ENCODE measurements around the gene GNG4. TPM values are rescaled to one million over a fixed set of nuclear protein-coding genes. Genes with fewer than 3 reads are reported as not detected.
A peak's percentile ranks its signal among the peaks of the same experiment; 100 is the strongest.
"Not testable (repeated sequence)": the region's sequence is repeated elsewhere in the genome, so short reads cannot be mapped to it uniquely, and the experiment has no call there.

GNG4 gene
- total RNA-seq, 1 donor from 2014 or later, result 31.0 TPM

- not testable (repeated sequence) for DNase-seq (ENCODE audit: low spot score in 2 of 2); FAIRE-seq
Measured at GRCh38 chr1:235546369-235547155, 103.0 kb downstream of the GNG4 start.

GRCh38 chr1:235545292-235545930, 104.2 kb downstream of the GNG4 start:
- FAIRE-seq (no peak), DNase-seq (ENCODE audit: low spot score in 2 of 2) (no peak)

- DNase-seq (ENCODE audit: low spot score in 2 of 2); FAIRE-seq: not testable (repeated sequence)
Measured at GRCh38 chr1:235542845-235543244, 106.7 kb downstream of the GNG4 start.

DNA sequence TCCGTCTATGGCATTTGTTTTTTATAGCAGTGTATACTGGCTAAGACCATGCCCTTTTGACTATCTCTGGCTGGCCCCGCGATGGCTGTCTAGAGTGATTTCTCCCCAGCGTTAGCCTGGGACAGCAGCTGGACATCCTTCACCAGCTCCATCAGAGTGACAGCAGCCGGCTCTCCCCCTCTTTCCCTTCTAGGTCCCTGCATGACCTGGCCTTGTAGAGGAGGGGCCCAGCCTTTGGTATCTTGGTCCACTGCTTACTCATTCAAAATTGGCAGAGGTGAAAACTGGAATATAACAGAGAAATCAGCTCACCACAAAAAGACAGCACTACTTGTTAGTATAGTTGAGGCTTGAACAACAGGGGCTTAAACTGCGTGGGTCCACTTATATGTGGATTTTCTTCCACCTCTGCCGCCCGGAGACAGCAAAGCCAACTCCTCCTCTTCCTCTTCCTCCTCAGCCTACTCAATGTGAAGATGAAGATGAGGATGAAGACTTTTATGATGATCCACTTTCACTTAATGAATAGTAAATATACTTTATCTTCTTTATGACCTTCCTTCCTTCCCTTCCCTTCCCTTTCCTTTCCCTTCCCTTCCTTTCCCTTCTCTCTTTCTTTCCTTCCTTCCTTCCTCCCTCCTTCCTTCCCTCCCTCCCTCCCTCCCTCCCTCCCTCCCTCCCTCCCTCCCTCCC, 116.0 kb downstream of the GNG4 start:
- FAIRE-seq (no peak), DNase-seq (ENCODE audit: low spot score in 2 of 2) (no peak)

DNA sequence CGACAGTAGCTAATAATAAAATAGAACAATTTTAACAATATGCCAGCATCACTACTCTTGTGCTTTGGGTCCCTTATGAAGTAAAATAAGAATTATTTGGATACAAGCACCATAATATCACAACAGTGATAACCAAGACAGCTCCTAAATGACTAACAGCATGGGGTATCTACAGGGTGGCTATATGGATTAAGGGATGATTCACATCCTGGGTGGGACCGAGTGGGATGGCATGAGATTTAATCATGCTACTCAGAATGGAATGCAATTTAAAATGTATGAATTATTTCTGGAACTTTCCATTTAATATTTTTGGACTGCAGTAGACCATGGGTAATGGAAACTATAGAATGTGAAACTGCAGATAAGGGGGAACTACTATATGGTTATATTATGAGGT, 117.2 kb downstream of the GNG4 start:
- FAIRE-seq (no peak), DNase-seq (ENCODE audit: low spot score in 2 of 2) (no peak)

DNA sequence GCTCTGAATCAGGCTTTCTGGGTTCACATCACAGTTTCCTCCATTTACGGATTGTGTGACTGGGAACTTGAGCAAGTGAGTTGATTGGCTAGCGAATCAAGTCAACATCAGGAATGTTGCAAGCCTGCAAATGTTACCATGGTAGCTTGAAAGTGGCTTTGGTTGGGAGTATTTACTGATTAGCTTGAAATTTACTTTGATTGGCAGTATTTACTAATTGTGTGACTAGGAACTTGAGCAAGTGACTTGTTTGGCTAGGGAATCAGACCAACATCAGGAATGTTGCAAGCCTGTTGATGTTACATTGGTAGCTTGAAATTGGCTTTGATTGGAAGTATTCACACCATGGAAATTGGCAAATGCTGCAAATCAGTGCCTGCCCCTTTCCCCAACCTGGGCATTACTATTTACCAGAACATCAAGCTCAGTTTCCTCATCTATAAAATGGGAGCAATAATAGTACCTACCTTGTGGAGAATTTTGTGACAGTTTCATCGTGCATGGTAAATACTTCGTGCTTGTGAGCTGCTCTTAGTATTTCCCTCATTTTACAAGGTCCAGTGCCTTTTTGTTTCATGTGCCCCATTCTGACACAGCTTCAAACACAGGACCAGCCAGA, 122.3 kb downstream of the GNG4 start:
- no peak for DNase-seq (ENCODE audit: low spot score in 2 of 2)
- FAIRE-seq, result no peak

- no peak for DNase-seq (ENCODE audit: low spot score in 2 of 2)
- FAIRE-seq, result no peak
Measured at GRCh38 chr1:235525314-235525713, 124.3 kb downstream of the GNG4 start.

DNA sequence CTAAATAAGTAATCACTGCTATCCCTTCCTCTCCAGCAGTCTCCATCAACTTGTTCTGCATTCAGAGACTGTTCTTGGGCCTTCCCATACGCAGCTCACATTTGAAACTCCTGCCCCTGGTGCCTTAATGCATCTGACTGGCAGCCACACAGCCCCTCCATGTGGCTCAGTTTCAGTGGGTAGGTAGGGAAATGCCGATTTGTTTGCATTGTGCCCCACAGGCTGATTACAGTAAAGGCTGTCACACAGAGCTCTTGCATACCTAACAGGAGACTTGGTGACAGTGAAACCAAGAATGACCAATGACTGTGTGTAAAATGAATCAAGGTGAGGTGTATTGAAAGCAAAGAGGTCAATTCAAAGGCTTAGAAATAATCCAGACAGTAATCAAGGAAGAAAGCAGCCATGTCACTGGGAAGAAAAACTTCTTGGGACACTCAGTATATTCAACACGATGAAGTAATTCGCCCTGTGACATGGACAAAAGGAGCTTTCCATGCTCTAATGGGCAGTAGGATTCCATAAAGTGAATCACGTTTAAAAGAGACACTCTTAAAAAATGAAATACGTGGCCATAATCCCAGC, 132.6 kb downstream of the GNG4 start:
- FAIRE-seq (no peak), DNase-seq (ENCODE audit: low spot score in 2 of 2) (no peak)

DNA sequence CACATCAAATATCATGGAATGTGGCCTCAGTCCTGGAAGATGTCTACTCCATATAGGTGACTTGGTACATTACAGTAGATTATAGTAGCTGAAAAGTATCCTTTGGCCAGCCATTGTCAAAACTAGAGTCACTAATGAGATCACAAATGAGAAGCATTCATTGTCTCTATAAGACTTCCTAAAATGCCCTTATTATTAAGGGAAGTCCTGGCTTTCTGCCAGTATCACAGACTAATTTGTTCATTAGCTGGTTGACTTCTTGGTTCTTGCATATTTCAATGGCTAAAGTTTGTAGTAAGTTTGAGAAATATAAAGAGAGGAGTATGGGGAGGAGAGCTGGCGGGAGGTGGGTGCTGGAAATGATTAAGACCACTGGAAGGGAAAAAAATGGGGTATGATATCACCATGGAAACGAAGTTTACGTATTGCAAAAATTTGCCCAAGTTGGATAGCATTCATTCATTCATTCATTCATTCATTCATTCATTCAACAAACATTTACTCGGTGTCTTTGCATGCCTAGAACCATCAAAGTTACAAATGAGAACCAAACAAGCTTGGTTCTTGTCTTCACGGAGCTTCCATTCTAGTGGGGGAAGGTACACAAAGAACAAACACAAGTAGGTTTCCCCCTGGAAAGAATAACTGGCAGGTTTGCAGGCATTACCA, 133.6 kb downstream of the GNG4 start:
- no peak for FAIRE-seq
- DNase-seq (ENCODE audit: low spot score in 2 of 2), result no peak

GRCh38 chr1:235513495-235514366, 135.9 kb downstream of the GNG4 start:
- DNase-seq (ENCODE audit: low spot score in 2 of 2) (no peak), FAIRE-seq (peak; percentile 82)

- DNase-seq (ENCODE audit: low spot score in 2 of 2) (no peak), FAIRE-seq (no peak)
Measured at GRCh38 chr1:235511470-235512240, 137.9 kb downstream of the GNG4 start.

DNA sequence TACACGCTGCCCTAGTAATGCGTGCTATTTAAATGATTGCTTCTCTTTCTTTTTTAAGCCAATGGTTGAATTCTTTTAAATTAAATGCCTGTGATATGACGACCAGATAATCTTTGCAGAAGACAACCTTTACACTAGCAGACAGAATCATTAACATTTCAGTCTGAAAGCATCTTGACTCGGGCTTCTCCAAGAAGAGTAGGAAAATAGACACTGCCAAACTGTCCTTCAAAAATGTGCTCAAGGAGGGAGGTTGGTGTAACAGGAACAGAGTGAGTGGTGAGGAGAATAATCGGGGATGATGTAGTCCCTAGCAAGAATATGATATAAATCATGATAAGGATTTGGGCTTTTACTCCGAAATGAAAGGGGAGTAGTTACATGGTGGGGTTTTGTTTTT, 138.8 kb downstream of the GNG4 start:
- no peak for FAIRE-seq

GRCh38 chr1:235507623-235508022, 142.0 kb downstream of the GNG4 start:
- DNase-seq (ENCODE audit: low spot score in 2 of 2) (no peak), FAIRE-seq (no peak)

More for the DNA sequence above, 138.8 kb downstream of the GNG4 start:
- DNase-seq (ENCODE audit: low spot score in 2 of 2), result no peak

GRCh38 chr1:235504494-235505222, 144.9 kb downstream of the GNG4 start:
- no peak for FAIRE-seq
- DNase-seq (ENCODE audit: low spot score in 2 of 2), result peak; percentile 94 to 98

GRCh38 chr1:235504122-235504493, 145.5 kb downstream of the GNG4 start, which contains the start of gene B3GALNT2:
Gene B3GALNT2, minus strand, starts transcription at chr1:235504452. Its CDS starts 200 bp downstream, at chr1:235504252.
- FAIRE-seq, result no peak
- DNase-seq (ENCODE audit: low spot score in 2 of 2), result no peak

DNA sequence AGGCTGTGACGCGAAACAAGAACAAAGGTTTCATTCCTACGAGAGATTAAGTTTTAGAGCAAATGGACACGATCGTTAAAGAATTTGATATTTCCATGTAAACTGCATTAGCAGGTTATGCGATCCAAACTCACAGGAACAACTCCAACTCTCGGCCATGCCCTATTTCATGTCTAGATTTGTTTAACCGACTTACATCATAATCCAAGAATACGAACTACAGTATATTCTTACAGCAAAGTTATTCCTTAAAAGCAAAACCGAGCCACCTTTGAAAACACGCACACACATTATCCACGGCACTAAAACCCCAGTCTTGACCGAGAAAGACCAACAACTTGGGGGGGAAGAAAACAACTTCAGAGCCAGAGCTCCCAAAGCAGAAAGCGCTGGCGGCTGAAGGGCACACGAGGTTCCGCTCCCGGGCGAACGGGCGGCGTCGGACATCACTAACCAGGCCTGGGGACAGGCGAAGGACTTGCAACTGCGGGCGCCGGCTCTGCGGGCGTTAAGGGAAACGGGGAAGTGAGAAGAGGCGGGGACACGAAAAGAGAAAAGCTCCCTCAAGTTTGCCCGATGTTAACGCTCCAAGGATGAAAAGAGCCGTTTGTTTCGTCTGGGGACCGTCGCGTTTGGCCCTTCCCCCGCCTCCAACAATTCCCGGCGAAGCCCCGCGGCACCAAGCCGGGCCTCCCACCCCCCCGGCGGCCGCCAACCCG, 146.0 kb downstream of the GNG4 start:
- peak; percentile 26 to 29 for DNase-seq (ENCODE audit: low spot score in 2 of 2)

More for the DNA sequence above, 146.0 kb downstream of the GNG4 start:
- no peak for FAIRE-seq
